Fibroblast of skin of right biceps (primary cell): ENCODE results near the gene NBPF12.
"Not testable (repeated sequence)": the region's sequence is repeated elsewhere in the genome, so short reads cannot be mapped to it uniquely, and the experiment has no call there.

Experiments used
- DNase-seq: peaks from one replicate; pipeline ENCODE4 v3.0.0-alpha.2; 2013

Gene NBPF12

GRCh38 chr1:146938242-146938902 is at the start of gene NBPF12:
Gene NBPF12 (plus strand): TSS chr1:146938324. CDS start chr1:146960144, 21,820 bp downstream.
- DNase-seq: peak; percentile 79

DNA sequence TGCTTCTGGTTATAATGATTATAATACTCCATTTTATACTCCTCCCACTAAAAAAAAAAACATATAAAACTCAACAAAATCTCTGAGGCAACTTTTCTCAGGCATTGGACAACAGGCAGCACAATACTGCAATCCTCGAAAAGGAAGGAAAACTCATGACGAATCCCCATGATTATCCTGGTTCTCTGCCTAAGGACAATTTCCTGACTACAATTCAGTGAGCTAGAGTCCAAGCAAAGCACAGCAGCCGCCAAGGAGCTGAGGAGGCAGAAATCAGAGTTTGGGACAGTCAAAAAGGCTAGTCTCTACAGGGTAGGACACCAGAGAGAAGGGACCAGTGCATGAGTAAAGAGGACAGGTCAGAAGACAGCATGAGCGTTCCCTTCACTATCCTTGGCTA is 46.8 kb upstream of the NBPF12 start:
- DNase-seq: not testable (repeated sequence)

GRCh38 chr1:146892331-146892730 is 45.8 kb upstream of the NBPF12 start:
- DNase-seq: not testable (repeated sequence)

- not testable (repeated sequence) for DNase-seq
These were observed 30.4 kb upstream of the NBPF12 start for GRCh38 chr1:146907565-146908261.

DNA sequence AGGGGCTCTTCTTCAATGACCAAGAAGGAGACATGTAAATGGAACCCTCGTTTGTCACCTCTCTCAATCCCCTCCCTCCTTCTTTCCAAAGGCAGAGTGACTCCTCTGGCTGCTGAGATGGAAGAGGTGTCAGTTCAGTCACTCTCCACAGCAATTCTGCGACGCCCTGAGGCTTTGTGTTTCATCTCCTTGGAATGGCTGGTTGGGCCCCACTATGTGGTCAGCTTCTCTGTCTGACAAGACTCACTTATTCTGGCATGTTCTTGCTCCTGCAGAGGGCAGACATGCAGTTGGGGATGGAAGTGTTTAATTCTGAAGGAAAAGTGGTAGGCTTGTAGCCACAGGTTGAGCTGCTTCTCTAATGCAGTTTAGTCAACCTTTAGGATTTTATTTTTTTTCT is 25.1 kb upstream of the NBPF12 start:
- peak; percentile 33 for DNase-seq

- not testable (repeated sequence) for DNase-seq
These were observed 17.3 kb upstream of the NBPF12 start for GRCh38 chr1:146920811-146921210.

DNA sequence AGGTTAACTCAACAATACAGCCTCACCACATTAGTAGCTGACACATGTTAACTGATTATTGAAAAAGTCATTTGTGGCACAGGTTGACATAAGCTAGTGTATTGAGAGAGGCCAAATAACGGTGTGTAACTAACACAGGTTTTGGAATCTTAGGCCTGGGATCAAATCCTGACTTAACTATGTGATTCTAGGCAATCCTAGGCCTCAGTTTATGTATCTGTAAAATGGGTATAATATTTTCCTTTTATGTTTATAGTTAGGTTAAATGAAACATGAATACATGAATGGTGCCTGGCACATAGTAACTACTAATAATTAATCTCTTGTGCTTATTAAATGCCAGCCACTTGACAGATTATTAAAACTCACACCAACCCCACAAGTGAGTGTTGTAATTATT is 15.5 kb upstream of the NBPF12 start:
- DNase-seq: not testable (repeated sequence)

DNA sequence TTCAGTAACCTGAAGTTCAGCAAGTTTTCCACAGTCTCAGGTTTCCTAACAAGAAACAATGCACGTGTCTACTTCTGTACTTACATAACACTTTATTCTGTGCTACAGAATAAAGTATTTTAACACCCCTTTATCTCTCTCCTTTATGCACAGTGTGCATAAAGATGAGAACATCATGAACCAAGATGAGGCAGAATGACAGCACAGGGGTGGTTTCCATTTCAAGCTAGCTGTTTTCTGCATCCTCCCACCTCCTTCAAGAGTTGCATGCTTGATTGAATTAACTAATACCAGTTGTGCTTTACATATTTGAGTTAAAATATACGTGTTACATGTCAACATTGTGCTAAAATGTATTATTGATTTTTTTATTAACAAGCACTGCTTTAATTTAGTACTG is 14.0 kb upstream of the NBPF12 start:
- DNase-seq: not testable (repeated sequence)

DNA sequence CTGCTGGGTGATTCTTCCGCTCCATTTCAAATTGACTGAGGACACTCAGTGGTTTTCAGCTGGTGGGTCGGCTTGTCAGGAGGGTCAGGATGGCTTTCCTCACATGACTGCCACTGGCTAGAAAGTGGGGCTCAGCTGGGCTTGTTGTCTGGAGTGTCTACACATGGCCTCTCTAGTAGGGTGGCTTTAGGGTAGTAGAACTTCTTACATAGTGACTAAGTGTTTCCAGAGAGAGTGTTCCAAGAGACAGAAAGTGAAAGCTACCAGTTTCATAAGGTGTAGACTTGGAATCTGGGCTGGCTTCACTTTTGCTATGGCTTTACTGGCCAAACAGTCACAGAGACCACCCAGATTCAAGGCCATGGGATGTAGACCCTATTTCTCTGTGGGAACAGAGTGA is 11.7 kb upstream of the NBPF12 start:
- not testable (repeated sequence) for DNase-seq

GRCh38 chr1:146930225-146930624 is 7.9 kb upstream of the NBPF12 start:
- DNase-seq: not testable (repeated sequence)

DNA sequence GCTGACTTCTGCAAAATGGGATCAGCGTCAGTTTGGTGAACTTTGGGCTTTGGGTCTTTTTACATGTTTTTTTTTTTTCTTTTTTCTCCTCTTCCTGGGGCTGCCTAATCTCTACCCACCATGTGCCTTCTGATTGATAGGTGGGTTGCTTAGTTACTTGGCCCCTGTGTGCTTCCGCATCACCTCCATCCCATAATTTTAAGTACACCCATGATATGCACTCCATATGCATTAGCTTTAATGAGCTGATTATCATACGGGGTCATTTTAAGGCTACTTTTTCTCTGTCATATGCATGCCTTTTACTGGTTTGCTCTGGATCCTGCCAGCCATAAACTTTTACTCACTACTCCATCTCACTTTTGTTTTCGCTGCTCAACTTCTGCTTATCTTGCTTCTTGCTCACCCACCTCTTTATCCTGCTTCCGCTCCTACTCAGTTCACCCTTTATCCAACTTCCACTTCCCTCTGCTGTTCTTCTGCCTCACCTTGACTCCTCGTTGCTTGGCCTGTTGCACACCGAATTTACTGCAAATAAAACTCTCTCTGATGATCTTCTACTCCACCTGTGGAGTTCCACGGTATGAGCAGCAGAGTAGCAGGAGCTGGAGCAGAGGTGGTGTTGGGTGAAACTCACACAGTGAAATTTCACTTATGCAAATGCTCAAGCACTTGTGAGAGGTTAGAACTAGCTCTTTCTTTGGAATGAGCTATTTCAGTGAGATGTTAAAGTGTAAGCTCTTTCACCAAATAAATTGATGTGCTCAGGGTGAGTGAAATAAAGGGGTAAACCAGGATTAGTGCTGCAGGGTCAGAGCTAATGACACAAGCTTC is 3.5 kb upstream of the NBPF12 start:
- not testable (repeated sequence) for DNase-seq

DNA sequence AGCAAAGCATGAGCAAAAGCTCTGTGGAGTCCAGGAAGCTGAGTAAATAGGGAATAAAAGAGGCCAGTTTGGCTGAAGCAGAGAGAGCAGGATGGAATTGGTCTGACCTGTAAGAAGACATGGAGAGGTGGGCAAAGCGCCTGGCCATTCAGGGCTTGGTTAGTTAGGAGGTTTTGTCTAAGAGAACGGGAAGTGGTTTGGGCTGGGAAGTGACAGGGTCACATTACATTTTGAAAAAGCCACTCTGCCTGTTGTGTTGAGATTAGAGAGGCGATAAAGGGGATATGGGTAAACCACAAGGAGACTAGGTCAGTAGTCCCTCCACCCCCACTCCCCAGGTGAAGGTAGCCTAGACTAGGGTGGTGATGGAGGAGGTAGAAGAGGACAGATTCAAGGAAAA is 662 bp upstream of the NBPF12 start:
- DNase-seq: not testable (repeated sequence)

DNA sequence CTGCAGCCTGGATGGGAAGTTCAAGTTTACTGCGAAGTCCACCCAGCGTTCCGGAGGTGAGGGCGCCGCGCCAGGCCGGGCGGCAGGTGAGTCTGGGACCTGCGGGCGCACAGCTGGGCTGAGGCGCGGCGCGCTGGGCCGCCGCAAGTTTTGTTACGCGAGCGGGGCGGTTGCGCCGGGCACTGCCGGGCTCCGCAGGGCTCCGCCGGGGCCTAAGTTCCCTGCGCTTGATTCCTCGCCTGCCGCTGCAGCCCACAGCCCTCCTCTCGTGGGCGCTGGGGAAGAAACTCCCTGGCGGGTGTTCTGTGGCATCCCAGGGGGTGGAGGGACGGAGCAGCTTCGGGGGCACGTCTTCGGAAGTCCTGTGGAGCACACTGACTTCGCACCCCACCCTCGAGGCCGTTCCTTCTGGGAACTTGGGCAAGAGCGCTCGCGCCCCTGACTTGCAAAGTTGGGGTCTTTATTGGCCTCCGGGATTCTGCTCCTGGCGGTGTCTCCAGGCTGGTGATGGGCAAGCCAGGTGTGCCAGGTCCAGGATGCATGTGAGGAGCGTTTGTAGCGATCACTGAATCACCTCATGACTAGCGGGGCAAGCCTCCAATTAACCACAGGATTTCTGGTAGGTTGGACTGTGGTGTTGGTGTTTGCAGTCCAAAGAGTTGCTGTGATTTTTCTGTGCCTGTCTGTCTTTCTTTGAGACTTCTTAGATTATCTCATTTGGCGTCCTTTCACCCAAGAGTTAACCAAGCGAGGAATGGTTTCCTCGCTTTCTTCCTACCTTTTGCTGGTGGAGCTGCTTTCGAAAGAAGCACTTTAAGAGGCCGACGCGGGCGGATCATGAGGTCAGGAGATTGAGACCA is 1.0 kb downstream of the NBPF12 start:
- peak; percentile 7 for DNase-seq

DNA sequence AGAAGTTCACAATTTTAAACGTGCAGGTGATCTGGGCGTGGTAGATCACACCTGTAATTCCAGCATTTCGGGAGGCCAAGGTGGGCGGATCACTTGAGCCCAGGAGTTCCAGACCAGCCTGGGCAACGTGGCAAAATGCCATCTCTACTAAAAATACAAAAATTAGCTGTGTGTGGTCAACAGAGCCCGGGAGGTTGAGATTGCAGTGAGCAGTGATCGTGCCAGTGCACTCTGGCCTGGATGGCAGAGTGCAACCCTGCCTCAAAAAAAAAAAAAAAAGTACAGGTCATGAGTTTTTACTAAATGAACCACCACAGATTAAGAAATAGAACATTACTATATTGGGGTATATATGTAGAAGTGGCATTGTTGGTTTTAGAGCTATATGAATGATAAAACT is 2.2 kb downstream of the NBPF12 start:
- DNase-seq: not testable (repeated sequence)

DNA sequence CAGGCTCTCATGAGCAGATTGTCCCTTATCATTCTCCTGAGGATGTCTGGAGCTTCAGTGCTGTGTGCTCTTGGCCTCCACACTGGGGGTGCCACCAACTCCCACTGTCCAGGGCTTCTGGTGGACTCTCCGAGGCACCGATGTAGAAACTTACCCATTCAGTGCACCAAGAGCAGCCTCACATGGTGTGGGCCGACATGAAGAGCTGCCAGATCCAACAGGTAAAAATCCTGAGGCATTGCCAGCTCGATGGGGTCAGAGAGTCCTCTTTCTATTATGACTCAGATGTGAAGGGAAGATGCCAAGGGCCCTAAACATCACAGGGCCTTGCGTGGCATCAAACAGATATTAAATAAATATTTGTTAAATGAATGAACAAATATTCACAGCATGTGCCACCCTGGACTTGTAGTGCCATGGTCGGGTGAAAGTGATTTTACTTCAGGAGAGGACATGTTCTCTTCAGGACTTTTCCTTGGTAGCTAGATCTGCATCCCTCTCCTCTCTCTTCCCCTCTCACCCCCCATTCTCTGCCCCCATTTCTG is 5.3 kb downstream of the NBPF12 start:
- not testable (repeated sequence) for DNase-seq

- DNase-seq: not testable (repeated sequence)
These were observed 10.0 kb downstream of the NBPF12 start for GRCh38 chr1:146948127-146948526.

DNA sequence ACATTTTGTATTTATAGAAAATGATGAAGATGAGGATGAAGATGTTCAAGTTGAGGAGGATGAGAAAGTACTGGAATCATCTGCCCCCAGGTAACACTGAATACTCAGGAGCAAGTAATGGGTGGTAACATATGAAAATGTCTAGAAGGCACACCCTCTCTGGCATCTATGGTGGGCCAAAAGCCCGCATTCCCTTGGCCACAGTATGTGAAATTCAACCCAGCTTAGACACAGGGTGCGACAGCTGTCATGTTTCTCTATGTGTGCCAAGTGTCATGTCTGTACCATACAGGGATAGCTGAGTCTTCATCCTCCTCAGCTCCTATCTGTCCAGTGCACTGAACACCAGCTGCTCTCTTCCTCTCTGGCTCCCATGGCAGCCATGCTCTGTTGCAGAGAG is 26.2 kb downstream of the NBPF12 start:
- DNase-seq: not testable (repeated sequence)

DNA sequence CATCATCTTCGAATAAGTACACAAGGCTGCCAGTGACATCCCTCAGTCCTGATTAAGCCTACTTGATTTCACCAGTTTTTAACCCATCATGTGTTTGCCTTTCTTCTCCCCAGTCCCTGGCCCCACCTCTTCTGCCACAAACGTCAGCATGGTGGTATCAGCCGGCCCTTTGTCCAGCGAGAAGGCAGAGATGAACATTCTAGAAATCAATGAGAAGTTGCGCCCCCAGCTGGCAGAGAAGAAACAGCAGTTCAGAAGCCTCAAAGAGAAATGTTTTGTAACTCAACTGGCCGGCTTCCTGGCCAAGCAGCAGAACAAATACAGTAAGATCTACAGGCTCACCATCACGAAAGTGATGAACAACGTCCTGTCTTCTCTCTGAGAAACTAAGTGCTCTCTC is 28.2 kb downstream of the NBPF12 start:
- DNase-seq: not testable (repeated sequence)

- DNase-seq: not testable (repeated sequence)
These were observed 32.5 kb downstream of the NBPF12 start for GRCh38 chr1:146970656-146971055.

DNA sequence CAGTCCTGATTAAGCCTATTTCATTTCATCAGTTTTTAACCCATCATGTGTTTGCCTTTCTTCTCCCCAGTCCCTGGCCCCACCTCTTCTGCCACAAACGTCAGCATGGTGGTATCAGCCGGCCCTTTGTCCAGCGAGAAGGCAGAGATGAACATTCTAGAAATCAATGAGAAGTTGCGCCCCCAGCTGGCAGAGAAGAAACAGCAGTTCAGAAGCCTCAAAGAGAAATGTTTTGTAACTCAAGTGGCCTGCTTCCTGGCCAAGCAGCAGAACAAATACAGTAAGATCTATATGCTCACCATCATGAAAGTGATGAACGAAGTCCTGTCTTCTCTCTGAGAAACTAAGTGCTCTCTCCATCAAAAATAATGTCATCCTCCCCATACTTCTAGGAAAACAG is 34.6 kb downstream of the NBPF12 start:
- not testable (repeated sequence) for DNase-seq

DNA sequence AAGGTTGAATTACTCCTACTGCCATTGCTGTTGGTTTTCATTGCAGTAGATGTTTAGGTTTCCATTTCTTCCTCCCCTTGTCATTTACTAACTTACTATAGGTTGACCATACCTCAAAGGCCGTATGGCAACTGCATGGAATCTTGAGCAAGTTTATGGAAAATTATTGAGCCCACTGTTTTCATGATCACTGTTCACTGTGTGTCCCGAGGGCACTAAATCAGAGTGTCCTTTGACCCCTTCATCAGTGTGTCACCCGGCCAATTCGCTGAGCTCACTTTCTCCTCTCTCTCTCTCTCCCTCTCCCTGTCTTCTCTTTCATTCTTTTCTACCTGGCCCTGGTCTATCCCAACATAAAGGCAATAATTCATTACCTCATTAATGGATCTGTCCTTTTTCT is 47.7 kb downstream of the NBPF12 start:
- DNase-seq: not testable (repeated sequence)

GRCh38 chr1:146986450-146986849 is 48.3 kb downstream of the NBPF12 start:
- DNase-seq: not testable (repeated sequence)
